Activated naive CD4-positive, alpha-beta T cell treated with anti-CD3 and anti-CD28 coated beads, Interleukin-2, amount 50 U/mL, for 16 hours (primary cell): ENCODE data around the gene STK39.
"Not testable (repeated sequence)": the region's sequence is repeated elsewhere in the genome, so short reads cannot be mapped to it uniquely, and the experiment has no call there.

Source experiments
- DNase-seq: peaks from one replicate; pipeline ENCODE4 v3.0.0-alpha.2; 2020

The STK39 gene

GRCh38 chr2:168132389-168132788 is 115.0 kb downstream of the STK39 start:
- DNase-seq = no peak

DNA sequence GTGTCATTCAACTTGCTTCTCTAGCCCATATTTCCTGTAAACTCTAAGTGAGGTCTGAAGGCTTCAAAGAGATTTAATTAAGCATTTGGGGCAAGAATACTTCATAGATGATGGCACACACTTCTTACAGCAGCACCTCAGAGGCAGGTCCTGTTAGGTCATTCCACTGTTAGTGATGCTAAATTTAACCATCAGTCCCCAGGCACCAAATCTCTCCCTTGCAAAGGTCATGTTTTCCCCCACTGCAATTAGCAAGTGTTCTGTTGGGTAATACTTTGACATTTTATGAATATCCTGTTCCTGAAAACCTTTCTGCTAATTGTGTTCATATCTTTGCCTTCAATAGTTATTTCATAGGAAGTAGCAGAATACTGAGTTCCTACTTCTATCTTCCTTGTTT is 117.0 kb downstream of the STK39 start:
- DNase-seq = no peak

DNA sequence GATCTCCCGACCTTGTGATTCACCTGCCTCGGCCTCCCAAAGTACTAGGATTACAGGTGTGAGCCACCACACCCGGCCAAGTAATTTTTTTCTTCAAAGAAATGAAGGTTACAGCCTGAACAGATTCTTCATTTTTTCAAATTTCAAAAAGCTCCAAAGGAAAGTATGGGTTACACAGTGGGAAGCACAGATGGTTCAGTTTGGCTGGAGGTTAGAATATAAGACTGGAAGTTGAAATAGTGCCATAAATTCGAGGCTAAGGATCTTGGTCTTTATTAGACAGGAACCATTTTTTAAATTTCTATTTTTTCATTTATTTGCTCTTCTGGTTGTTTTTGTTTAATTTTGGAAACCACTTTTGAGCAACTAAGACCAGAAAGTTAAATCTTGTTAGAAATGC is 120.0 kb downstream of the STK39 start:
- no peak for DNase-seq

DNA sequence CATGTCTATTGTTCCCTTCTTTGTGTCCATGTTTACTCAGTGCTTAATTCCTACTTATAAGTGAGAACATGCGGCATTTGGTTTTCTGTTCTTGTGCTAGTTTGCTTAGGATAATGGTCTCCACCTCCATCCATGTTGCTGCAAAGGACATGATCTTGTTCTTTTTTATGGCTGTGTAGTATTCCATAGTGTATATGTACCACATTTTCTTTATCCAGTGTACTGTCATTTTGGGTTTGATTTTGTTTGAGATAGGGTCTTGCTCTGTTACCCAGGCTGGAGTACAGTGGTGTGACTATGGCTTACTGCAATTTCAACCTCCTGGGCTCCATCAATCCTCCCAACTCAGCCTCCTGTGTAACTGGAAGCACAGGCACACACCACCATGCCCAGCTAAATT is 125.2 kb downstream of the STK39 start:
- DNase-seq = not testable (repeated sequence)

GRCh38 chr2:168120730-168121129 is 126.7 kb downstream of the STK39 start:
- no peak for DNase-seq

DNA sequence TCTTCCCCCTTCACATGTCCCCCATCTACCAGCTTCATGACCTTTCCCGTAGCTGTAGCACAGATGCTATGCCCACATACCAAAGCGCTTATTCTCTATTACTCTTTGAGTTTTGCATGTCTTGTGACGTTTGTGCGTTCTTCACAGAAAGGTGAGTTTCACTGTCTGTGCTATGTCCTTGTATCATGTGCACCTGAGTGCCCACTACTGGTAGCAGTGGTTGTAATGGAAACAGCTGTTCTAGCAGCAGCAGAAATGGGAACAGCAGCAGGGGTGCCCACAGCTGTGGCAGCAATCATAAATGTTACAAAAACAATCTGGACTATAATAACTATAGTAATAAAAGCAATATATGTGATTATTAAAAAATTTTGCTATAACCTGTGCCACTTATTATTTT is 127.1 kb downstream of the STK39 start:
- DNase-seq = no peak

DNA sequence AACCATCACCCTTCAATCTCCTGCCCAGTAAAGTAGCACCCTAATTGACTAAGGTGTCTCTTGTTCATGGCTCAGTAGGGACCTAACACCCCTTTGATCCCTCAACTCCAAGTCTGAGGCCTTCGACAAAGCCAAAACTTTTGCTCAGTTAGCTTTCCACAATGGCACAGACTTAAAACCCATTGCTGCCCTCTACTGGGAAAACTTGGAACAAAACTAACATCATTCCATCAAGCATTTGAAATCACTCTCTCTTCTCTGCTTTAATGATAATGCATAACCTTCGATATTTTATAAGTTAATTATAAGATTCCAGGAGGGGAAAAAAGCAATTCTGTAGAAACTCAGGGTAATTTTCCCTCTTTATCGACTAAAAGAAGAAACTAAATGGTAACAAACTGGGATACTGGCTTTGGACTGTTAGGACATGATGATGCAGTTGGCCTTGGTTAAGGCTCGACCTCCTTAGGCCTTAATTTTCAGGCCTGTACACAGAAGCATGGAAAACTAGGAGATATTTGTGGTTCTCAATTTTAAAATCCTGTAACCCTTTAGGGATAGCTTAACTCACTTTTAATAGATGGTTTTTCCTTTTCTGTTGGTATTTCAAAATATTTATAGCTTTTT is 127.8 kb downstream of the STK39 start:
- DNase-seq = no peak

DNA sequence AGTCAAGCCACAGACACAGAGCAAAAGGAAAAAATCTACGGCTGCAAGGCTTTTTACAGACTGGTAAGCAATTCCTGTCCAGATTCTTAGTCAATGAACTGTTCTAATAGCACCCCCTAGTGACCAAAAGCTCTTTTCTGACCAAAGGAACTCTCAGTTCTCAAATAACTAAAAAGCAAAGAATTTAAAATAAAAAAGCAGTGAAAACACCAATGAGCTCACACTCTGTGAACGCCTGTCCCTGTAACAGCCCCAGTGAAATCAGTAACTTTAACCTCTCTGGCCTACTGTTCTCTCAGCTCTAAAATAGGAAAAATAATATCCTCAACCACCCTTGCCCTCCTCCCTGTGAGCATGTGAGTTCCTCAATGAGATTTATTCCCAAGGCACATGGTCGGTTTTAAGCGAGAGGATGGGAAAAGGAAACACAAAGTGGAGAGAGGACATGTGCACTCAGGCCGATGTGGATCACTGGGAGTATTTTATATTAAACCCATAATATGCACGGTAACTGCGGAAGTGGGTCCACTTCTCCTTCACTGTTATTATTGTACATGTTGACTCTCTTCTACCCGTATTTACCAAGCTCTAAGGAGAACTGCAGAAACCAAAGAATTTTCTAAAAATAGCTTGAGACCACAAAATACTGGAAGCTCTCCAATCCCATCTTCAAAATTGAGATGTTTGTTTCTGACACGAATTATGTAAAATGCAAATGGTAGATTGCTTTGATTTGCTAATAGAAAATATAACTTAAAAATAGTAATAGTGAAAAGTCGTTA is 128.5 kb downstream of the STK39 start:
- DNase-seq = no peak

DNA sequence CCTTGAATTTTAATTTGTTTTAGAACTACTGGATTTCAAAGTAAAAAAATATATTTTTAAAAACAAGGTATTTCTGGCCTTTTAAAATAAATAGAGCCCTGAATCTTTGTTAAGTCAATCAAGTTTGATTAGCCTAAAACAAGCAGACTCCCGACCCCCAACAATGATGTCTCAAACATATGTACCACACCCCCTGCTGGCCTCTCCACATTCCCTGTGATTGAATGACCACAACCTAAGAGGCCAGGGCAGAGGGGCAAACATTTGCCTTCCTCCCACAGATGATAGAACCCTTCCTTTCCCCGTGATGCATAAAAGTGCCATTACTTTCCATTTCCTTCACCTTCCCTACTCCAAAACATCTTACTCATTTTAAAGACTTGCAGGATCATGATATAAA is 130.9 kb downstream of the STK39 start:
- no peak for DNase-seq

DNA sequence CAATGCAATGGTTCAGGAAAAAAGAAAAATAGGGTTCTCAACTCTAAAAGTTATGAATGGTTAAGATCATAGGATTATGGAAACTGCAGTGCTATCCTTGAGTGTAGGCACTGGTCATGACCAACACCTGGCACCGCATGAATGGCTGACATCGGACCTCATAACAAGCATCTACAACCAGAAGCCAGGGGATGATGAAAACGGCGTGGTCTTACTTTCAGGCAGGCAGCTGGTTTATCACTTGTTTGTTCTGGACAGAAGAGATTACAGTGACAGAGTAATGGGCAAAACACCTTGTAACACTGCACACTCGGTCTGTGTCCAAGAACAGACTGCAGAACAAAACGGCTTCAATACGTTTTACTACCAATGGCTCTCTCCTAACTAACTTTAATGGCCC is 132.8 kb downstream of the STK39 start:
- DNase-seq = no peak

- DNase-seq = no peak
These were observed 133.4 kb downstream of the STK39 start for GRCh38 chr2:168114040-168114439.

- no peak for DNase-seq
These were observed 140.1 kb downstream of the STK39 start for GRCh38 chr2:168107322-168107721.

GRCh38 chr2:168105127-168105683 is 142.2 kb downstream of the STK39 start:
- DNase-seq = no peak

DNA sequence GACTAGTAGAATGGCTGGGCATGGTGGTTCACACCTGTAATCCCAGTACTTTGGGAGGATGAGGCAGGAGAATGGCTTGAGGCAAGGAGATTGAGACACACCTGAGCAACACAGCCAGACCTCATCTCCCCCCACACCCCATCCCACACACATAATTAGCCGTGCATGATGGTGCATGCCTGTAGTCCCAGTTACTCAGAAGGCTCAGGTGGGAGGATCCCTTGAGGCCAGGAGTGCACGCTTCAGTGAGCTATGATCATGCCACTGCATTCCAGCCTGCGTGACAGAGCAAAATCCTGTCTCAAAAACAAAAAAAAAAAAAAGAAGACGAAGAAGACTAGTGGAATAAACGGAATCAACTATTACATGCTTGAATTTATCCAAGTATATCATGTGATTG is 150.0 kb downstream of the STK39 start:
- no peak for DNase-seq

DNA sequence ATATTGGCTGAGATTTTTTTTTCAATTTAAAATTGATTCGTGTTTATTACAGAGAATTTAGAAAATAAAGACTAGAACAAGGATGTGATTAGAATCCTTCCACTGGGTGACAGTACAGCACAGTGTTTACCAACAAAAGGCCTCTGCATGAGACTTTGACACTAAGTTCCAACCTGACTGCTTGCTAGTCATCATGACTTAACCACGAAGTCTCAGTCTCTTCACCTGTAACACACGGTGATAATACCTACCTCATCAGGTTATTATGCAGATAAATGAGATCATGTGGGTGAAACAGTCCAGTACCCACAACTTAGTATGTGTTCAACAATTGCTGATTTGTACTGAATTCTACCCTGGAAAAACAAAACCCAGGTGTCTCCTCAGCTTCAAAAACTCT is 151.2 kb downstream of the STK39 start:
- no peak for DNase-seq

- no peak for DNase-seq
These were observed 155.4 kb downstream of the STK39 start for GRCh38 chr2:168091986-168092385.

DNA sequence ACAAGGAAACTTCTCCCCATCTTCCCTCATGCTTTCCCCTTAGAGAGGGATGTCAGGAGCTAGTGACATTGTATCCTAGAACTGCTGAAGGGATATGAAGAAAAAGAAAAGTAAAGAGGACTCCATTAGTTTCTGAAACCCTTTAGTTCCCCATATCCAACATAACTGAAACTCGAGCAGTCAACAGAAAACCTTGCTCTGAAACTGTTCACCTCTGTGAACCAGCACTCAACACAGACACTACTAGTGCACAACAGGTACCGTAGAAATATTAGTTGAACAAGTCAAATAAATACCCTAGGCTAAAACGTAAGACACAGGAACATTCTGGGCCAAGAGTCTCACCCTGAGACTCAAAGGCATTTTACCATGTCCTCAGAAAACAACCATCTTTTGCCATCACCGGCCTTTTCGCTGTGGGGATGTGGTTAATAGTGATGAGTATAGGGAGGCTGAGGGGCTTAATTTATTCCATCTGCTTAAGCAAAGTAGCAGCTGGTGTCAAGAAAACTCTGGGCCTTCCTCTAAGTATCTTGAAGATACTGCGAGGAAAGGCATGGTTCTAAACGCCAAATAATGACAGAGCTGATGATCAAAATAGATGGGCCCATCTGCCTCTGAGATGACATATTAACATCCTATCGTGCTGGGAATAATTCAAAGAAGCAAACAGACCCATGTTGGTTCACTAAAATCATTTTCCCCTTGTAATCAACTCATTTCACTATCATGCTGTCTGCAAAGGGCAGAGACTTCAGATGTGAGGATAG is 156.8 kb downstream of the STK39 start:
- no peak for DNase-seq

- no peak for DNase-seq
These were observed 158.2 kb downstream of the STK39 start for GRCh38 chr2:168089200-168089599.

DNA sequence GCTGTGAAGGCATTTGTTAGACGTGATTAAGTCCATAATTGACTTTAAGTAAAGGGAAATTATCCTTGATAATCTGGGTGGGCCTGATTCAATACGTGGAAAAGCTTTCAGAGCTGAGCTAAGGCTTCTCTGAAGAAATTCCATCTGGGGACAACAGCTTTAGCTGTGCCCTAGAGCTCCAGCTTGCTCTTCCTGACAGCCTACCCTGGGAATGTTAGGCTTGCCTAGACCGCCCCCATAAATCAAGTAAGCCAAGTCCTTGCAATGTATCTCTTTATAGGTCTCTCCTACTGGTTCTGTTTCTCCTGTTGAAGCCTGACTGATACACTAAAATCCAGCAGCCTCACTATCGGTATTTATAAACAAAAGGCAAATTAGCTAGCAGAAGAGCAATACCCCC is 160.0 kb downstream of the STK39 start:
- no peak for DNase-seq

- no peak for DNase-seq
These were observed 160.5 kb downstream of the STK39 start for GRCh38 chr2:168086851-168087250.

DNA sequence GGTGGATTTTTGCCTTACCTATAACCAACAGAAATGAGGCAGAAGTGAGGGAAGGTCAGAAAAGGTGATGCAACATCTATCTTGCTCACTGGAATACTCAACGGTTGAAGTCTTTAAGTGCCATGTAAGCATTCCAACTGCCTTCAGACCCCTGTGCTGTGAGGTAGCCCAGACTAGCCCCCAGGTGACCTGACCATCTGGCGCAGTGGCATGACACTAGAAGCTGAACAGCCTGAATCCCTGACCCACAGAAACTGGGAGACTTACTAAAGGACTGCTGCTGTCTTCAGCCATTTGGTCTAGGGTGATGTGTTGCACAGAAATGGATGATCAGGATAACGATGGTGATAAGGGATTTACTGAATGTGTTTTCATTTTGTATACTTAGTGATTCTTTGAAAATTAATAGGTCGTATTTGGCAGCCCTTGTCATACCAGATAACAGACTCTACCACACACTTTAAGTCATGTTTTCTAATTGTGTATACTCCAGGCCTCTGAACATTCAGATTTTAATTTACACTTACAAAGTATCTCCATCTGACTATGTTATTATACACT is 161.5 kb downstream of the STK39 start:
- no peak for DNase-seq

DNA sequence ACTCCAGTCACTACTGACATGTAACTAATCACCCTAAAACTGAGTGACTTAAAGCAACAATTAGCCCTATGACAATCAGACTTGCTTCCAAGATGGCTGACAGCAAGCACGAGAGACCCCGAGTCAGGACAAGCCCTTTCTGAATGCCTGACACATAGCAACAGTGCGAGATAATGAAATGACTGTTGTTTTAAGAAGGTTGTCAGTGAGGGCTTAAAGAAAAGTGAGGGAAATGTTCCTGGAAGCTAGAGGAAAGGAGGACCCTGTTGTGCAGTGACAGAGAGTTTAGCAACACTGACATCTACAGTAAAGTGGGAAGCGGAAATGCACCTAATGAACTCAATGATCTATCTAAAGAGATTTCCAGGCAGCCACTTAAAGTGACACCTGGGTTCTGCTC is 163.1 kb downstream of the STK39 start:
- DNase-seq = no peak

DNA sequence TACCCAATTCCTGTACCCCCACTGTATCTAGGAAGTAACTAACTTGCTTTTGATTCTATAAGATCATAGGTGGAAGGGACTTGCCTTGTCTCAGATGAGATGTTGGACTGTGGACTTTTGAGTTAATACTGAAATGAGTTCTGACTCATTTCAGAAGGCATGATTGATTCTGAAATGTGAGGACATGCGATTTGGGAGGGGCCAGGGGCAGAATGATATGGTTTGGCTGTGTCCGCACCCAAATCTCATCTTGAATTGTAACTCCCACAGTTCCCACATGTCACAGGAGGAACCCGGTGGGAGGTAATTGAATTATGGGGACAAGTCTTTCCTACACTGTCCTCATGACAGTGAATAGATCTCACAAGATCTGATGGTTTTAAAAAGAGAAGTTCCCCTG is 165.9 kb downstream of the STK39 start:
- DNase-seq = not testable (repeated sequence)
